ENCODE measurements around the gene PYCARD.
"Not testable (repeated sequence)": the region's sequence is repeated elsewhere in the genome, so short reads cannot be mapped to it uniquely, and the experiment has no call there.

Gene PYCARD

GRCh38 chr16:31202414-31203375, at the start of gene PYCARD:
Gene PYCARD (minus strand): TSS chr16:31202760. CDS start chr16:31202690, 70 bp downstream.
- H3K9me3 Mint-ChIP-seq, result no peaks in the 10 kb centered on the region
- H3K27me3 Mint-ChIP-seq (ENCODE audit: low read depth), result peaks cover 6% of the 10 kb centered on the region
- peaks cover 50% of the 10 kb centered on the region for H3K4me1 Mint-ChIP-seq (ENCODE audit: low read depth)
- H3K36me3 Mint-ChIP-seq (ENCODE audit: low read depth), result peaks cover 22% of the 10 kb centered on the region
- peak within 1 kb of the TSS; percentile 79 for H3K27ac Mint-ChIP-seq
- H3K4me3 Mint-ChIP-seq, result peak within 1 kb of the TSS; percentile 88

GRCh38 chr16:31251435-31251834, 48.9 kb upstream of the PYCARD start:
- Mint-ChIP-seq H3K27ac (peak overlapping the region; percentile 97), H3K4me3 (peak overlapping the region; percentile 6), H3K27me3 (ENCODE audit: low read depth) (no peaks in the 10 kb centered on the region), H3K4me1 (ENCODE audit: low read depth) (peaks cover 43% of the 10 kb centered on the region), H3K9me3 (no peaks in the 10 kb centered on the region), H3K36me3 (ENCODE audit: low read depth) (peaks cover 19% of the 10 kb centered on the region)

GRCh38 chr16:31250782-31251384, 48.3 kb upstream of the PYCARD start:
- H3K4me1 Mint-ChIP-seq (ENCODE audit: low read depth), result peaks cover 43% of the 10 kb centered on the region
- H3K4me3 Mint-ChIP-seq, result peak overlapping the region; percentile 6
- peak overlapping the region; percentile 97 for H3K27ac Mint-ChIP-seq
- H3K9me3 Mint-ChIP-seq, result no peaks in the 10 kb centered on the region
- H3K36me3 Mint-ChIP-seq (ENCODE audit: low read depth), result peaks cover 19% of the 10 kb centered on the region
- H3K27me3 Mint-ChIP-seq (ENCODE audit: low read depth), result no peaks in the 10 kb centered on the region

GRCh38 chr16:31248344-31248743, 45.8 kb upstream of the PYCARD start:
- Mint-ChIP-seq H3K27me3 (ENCODE audit: low read depth) (no peaks in the 10 kb centered on the region), H3K4me3 (no peak overlapping the region), H3K9me3 (no peaks in the 10 kb centered on the region), H3K36me3 (ENCODE audit: low read depth) (peaks cover 15% of the 10 kb centered on the region), H3K27ac (no peak overlapping the region), H3K4me1 (ENCODE audit: low read depth) (peaks cover 33% of the 10 kb centered on the region)

DNA sequence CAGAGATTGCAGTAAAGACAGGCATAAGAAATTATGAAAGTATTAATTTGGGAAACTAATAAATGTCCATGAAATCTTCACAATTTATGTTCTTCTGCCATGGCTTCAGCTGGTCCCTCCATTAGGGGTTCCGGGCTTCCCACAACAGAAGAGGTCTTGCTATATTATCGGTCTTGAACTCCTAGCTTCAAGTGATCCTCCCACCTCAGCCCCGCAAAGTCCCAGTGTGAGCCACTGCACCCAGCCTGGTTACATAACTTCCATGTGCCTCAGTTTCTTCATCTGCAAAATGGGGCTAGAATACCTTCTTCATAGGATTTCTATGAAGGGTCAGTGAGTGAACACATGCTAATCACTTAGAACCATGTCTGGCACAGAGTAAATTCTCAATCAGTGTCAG, 43.7 kb upstream of the PYCARD start:
- Mint-ChIP-seq H3K36me3 (ENCODE audit: low read depth) (peaks cover 7% of the 10 kb centered on the region), H3K4me3 (no peak overlapping the region), H3K27ac (no peak overlapping the region), H3K4me1 (ENCODE audit: low read depth) (peaks cover 14% of the 10 kb centered on the region), H3K9me3 (no peaks in the 10 kb centered on the region), H3K27me3 (ENCODE audit: low read depth) (no peaks in the 10 kb centered on the region)

DNA sequence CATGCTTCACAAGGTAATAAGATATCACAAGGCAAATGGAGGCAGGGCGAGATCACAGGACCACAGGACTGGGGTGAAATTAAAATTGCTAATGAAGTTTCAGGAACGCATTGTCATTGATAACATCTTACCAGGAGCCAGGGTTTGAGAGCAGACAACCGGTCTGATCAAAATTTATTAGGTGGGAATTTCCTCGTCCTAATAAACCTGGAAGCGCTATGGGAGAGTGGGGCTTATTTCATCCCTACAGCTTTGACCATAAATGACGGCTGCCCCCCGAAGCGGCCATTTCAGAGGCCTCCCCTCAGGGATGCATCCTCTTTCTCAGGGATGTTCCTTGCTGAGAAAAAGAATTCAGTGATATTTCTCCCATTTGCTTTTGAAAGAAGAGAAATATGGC, 43.0 kb upstream of the PYCARD start:
- H3K27ac Mint-ChIP-seq; H3K4me1 Mint-ChIP-seq (ENCODE audit: low read depth); H3K36me3 Mint-ChIP-seq (ENCODE audit: low read depth); H3K4me3 Mint-ChIP-seq; H3K9me3 Mint-ChIP-seq; H3K27me3 Mint-ChIP-seq (ENCODE audit: low read depth): not testable (repeated sequence)

DNA sequence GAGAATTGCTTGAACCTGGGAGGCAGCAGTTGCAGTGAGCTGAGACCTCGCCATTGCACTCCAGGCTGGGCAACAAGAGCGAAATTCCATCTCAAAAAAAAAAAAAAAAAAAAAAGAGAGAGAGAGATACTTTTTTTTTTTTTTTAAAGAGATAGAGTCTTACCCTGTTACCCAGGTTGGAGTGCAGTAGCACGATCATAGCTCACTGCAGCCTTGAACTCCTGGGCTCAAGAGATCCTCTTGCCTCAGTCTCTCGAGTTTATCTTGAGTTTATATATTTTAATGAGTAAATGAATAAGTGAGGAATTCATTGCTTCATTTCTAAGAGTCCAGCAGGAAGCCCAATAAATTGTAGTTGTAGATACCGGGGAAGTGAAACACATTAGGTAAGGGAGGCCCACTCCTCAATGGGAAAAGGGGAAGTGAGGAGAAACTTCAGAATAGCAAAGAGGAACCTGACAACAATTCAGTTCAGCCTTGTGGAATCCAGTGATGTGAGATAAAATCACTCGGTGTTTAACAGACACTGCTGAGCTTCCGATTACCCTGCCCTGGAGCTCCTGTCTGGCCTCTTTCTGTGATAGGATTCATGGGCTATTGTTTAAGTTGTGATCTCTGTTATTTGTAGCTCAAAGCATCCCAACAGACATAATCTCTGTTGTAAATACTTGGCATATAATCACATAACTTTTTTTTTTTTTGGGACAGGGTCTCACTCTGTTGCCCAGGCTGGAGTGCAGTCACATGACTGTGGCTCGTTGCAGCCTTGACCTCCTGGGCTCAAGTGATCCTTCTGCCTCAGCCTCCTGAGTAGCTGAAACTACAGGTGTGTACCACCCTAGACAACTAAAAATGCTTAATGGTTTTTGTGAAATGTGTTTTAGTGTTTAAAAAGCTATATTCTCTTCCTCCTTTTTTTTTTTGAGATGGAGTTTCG, 41.4 kb upstream of the PYCARD start:
- Mint-ChIP-seq H3K27me3 (ENCODE audit: low read depth) (no peaks in the 10 kb centered on the region), H3K4me1 (ENCODE audit: low read depth) (no peaks in the 10 kb centered on the region), H3K36me3 (ENCODE audit: low read depth) (no peaks in the 10 kb centered on the region), H3K4me3 (no peak overlapping the region), H3K9me3 (no peaks in the 10 kb centered on the region), H3K27ac (no peak overlapping the region)

DNA sequence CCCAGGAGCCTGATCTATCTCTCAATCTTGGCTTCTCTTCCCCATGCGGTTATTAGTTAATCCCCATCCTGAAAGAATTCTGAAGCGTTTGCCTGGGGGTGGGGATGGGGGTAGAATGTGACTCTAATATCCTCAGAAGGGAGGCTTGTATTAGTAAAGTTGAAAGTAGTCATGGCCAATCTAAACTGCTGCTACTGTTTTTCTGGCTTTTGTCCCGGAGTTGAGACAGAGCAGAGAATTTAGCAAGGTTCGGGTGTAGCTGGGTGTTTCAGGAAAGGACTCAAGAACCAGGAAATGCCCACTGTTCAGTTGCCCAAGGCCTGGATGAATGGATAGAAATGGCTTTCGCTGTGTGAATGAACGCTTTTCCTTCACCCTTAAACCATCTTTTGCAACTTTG, 39.6 kb upstream of the PYCARD start:
- Mint-ChIP-seq H3K4me1 (ENCODE audit: low read depth) (no peaks in the 10 kb centered on the region), H3K9me3 (no peaks in the 10 kb centered on the region), H3K36me3 (ENCODE audit: low read depth) (no peaks in the 10 kb centered on the region), H3K27me3 (ENCODE audit: low read depth) (no peaks in the 10 kb centered on the region), H3K27ac (no peak overlapping the region), H3K4me3 (no peak overlapping the region)

GRCh38 chr16:31238041-31238440, 35.5 kb upstream of the PYCARD start:
- no peak overlapping the region for H3K27ac Mint-ChIP-seq
- peaks cover 4% of the 10 kb centered on the region for H3K4me1 Mint-ChIP-seq (ENCODE audit: low read depth)
- H3K27me3 Mint-ChIP-seq (ENCODE audit: low read depth), result no peaks in the 10 kb centered on the region
- peaks cover 3% of the 10 kb centered on the region for H3K36me3 Mint-ChIP-seq (ENCODE audit: low read depth)
- H3K9me3 Mint-ChIP-seq, result peaks cover 12% of the 10 kb centered on the region
- H3K4me3 Mint-ChIP-seq, result no peak overlapping the region

- H3K36me3 Mint-ChIP-seq (ENCODE audit: low read depth), result peaks cover 3% of the 10 kb centered on the region
- no peaks in the 10 kb centered on the region for H3K27me3 Mint-ChIP-seq (ENCODE audit: low read depth)
- no peak overlapping the region for H3K4me3 Mint-ChIP-seq
- peaks cover 5% of the 10 kb centered on the region for H3K9me3 Mint-ChIP-seq
- H3K4me1 Mint-ChIP-seq (ENCODE audit: low read depth), result peaks cover 2% of the 10 kb centered on the region
- H3K27ac Mint-ChIP-seq, result no peak overlapping the region
Observed at GRCh38 chr16:31229501-31229900, 26.9 kb upstream of the PYCARD start.

- H3K4me3 Mint-ChIP-seq, result no peak overlapping the region
- H3K36me3 Mint-ChIP-seq (ENCODE audit: low read depth), result no peaks in the 10 kb centered on the region
- H3K9me3 Mint-ChIP-seq, result no peaks in the 10 kb centered on the region
- no peak overlapping the region for H3K27ac Mint-ChIP-seq
- no peaks in the 10 kb centered on the region for H3K27me3 Mint-ChIP-seq (ENCODE audit: low read depth)
- peaks cover 2% of the 10 kb centered on the region for H3K4me1 Mint-ChIP-seq (ENCODE audit: low read depth)
Observed at GRCh38 chr16:31228206-31228605, 25.6 kb upstream of the PYCARD start.

DNA sequence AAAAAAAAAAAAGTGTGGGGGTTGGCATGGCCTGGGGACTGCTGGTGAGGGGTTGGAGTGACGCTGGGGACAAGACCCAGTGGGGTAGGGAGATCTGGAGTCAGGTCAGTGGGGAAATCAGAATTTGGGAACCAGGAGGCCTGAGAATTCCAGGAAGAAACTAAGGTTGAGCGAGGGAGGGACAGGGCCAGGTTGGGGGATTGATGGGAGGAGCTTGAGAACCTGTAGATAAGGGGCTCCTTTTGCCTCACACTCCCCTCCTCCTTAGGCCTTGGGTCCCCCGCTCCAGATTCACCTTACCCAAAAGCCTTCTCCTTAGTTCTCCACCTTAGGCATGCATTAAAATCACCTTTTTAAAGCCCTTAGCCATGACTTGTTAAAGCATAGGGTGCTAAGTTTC, 22.6 kb upstream of the PYCARD start:
- no peaks in the 10 kb centered on the region for H3K36me3 Mint-ChIP-seq (ENCODE audit: low read depth)
- peaks cover 4% of the 10 kb centered on the region for H3K4me1 Mint-ChIP-seq (ENCODE audit: low read depth)
- no peak overlapping the region for H3K27ac Mint-ChIP-seq
- H3K4me3 Mint-ChIP-seq, result no peak overlapping the region
- H3K9me3 Mint-ChIP-seq, result no peaks in the 10 kb centered on the region
- peaks cover 15% of the 10 kb centered on the region for H3K27me3 Mint-ChIP-seq (ENCODE audit: low read depth)

GRCh38 chr16:31224092-31224955, 21.8 kb upstream of the PYCARD start:
- H3K4me1 Mint-ChIP-seq (ENCODE audit: low read depth), result peaks cover 4% of the 10 kb centered on the region
- H3K9me3 Mint-ChIP-seq, result no peaks in the 10 kb centered on the region
- H3K27me3 Mint-ChIP-seq (ENCODE audit: low read depth), result peaks cover 15% of the 10 kb centered on the region
- H3K4me3 Mint-ChIP-seq, result no peak overlapping the region
- no peak overlapping the region for H3K27ac Mint-ChIP-seq
- no peaks in the 10 kb centered on the region for H3K36me3 Mint-ChIP-seq (ENCODE audit: low read depth)

Data from T-helper 1 cell treated with Interleukin-12 subunit alpha and Interleukin-12 subunit beta and Interleukin-4 antibody, amounts not matched to agents 30 μg/mL and 1 μg/mL, for 36 hours (primary cell).